K562 (cell line): ENCODE results near the gene KLHL22. TPM values are rescaled to one million over a fixed set of nuclear protein-coding genes. Genes with fewer than 3 reads are reported as not detected.
"Not testable (repeated sequence)": the region's sequence is repeated elsewhere in the genome, so short reads cannot be mapped to it uniquely, and the experiment has no call there.

Experiments used
- ATAC-seq: fragments of 200-7000 bp; cut with Tn5 transposase; 3 replicates; pipeline ENCODE4 v1.9.1; 2020; ENCODE audit warnings: moderate library complexity
- BruUV-seq: library from RNA; stranded (reverse); fragments of 400-500 nt; replicated peaks from 2 replicates; lab custom pipeline; 2021; lab: Mats Ljungman, UMichigan
- CTCF ChIA-PET: fragments of 300-600 bp; formaldehyde crosslinking; extraction: SDS; loops from one replicate; lab custom pipeline; 2021; ENCODE audit warnings: low intra/inter-chr PET ratio; lab: Yijun Ruan, JAX
- POLR2A ChIA-PET: fragments of 300-600, 350-650 bp; sonication (Branson Sonifier 250); formaldehyde crosslinking; extraction: SDS; loops from one replicate; lab custom pipeline; 2021; ENCODE audit warnings: antibody characterized with exemption, inconsistent platforms; lab: Yijun Ruan, JAX
- DNase-seq, 4 experiments: peaks; one replicate each; pipeline versions ENCODE4 v3.0.0 to v3.0.0-alpha.2; 2011 to 2018; ENCODE audit warnings: low spot score in 3 of 4, mixed read lengths in 3 of 4; ENCODE audit errors: extremely low read depth in 1 of 4
- FAIRE-seq: peaks from 2 replicates; lab custom pipeline; 2011; peaks lifted over from hg19 to GRCh38; lab: Jason Lieb, UNC
- H2AFZ ChIP-seq: 2 replicates; pipeline ENCODE4 v1.6.0; 2011; ENCODE audit warnings: low read depth, low read length, control low read depth, inconsistent platforms
- H3K27ac ChIP-seq: fragments of 200-600 bp; 3 replicates; pipeline ENCODE4 v1.8.0; 2011; ENCODE audit warnings: low read depth, mild to moderate bottlenecking, control low read depth, inconsistent platforms, low read length, moderate library complexity, mixed read lengths; ENCODE audit errors: extremely low read depth
- H3K27me3 ChIP-seq, 2 experiments: fragments of 300-600 bp in 1 of 2; 2 replicates in 1 of 2; 3 replicates in 1 of 2; pipeline versions ENCODE4 v1.6.0 to v1.8.0; 2011; ENCODE audit warnings: inconsistent platforms in 2 of 2, low read length in 2 of 2, mild to moderate bottlenecking in 1 of 2, mixed read lengths in 1 of 2, moderate library complexity in 1 of 2; ENCODE audit not compliant: control insufficient read depth in 2 of 2, insufficient read depth in 2 of 2
- H3K36me3 ChIP-seq: fragments of 300-600 bp; 3 replicates; pipeline ENCODE4 v1.8.0; 2011; ENCODE audit warnings: mild to moderate bottlenecking, low read length, inconsistent platforms; ENCODE audit not compliant: control insufficient read depth, insufficient read depth
- H3K4me1 ChIP-seq, 2 experiments: fragments of 200-600 bp in 1 of 2; replicated peaks in 1 of 2; 2 replicates in 1 of 2; 3 replicates in 1 of 2; pipeline versions ENCODE4 v1.5.1 to v1.8.0; 2011; ENCODE audit warnings: inconsistent platforms in 2 of 2, low read length in 2 of 2, mild to moderate bottlenecking in 1 of 2, mixed read lengths in 1 of 2, moderate library complexity in 1 of 2; ENCODE audit not compliant: control insufficient read depth in 2 of 2, insufficient read depth in 2 of 2
- H3K4me2 ChIP-seq: 2 replicates; pipeline ENCODE4 v1.6.1; 2011; ENCODE audit warnings: low read length, control low read depth, inconsistent platforms, mixed read lengths; ENCODE audit not compliant: insufficient read depth
- H3K4me3 ChIP-seq: fragments of 200-600 bp; sonication (generic), shearing (Covaris generic); 2 replicates; pipeline ENCODE4 v1.5.1; 2016; ENCODE audit warnings: control low read depth, inconsistent platforms
- H3K79me2 ChIP-seq: fragments of 200-600 bp; 3 replicates; pipeline ENCODE4 v1.8.0; 2011; ENCODE audit warnings: low read length, inconsistent platforms; ENCODE audit not compliant: control insufficient read depth, insufficient read depth
- H3K9ac ChIP-seq, 2 experiments: 2 replicates each; pipeline versions ENCODE4 v1.6.0 to v1.6.1; 2011; ENCODE audit warnings: low read depth in 2 of 2, low read length in 2 of 2, control low read depth in 1 of 2, inconsistent platforms in 1 of 2, mild to moderate bottlenecking in 1 of 2, mixed read lengths in 1 of 2; ENCODE audit not compliant: insufficient read depth in 1 of 2
- H3K9me1 ChIP-seq: one replicate; pipeline ENCODE4 v1.6.0; 2011; ENCODE audit warnings: inconsistent platforms, mild to moderate bottlenecking, low read length, moderate library complexity; ENCODE audit not compliant: control insufficient read depth, insufficient read depth
- H3K9me3 ChIP-seq: replicated peaks from 2 replicates; pipeline ENCODE4 v1.5.1; 2011; ENCODE audit warnings: low read depth, low read length, inconsistent platforms; ENCODE audit not compliant: control insufficient read depth, insufficient read depth
- H4K20me1 ChIP-seq: replicated peaks from 2 replicates; pipeline ENCODE4 v1.6.1; 2011; ENCODE audit warnings: low read length, inconsistent platforms, mixed read lengths; ENCODE audit not compliant: control insufficient read depth, insufficient read depth
- BRCA1 ChIP-seq, 2 experiments: fragments of 450-650 bp in 1 of 2; sonication (generic) in 1 of 2; formaldehyde crosslinking in 1 of 2; IDR thresholded peaks; 2 replicates each; pipeline versions ENCODE4 v1.5.0 to v1.6.1; 2017 to 2020; ENCODE audit warnings: mild to moderate bottlenecking in 1 of 2, missing genetic modification reagents in 1 of 2
- CAMTA2 ChIP-seq: fragments of 250-450 bp; sonication (Bioruptor Pico); conservative IDR thresholded peaks from 2 replicates; pipeline ENCODE4 v1.5.1; 2022
- CBFB ChIP-seq: sonication (generic); formaldehyde crosslinking; IDR thresholded peaks from 2 replicates; pipeline ENCODE4 v1.4.0; 2020; ENCODE audit warnings: mild to moderate bottlenecking, missing genetic modification reagents
- ELF4 ChIP-seq: fragments of 450-650 bp; formaldehyde crosslinking; IDR thresholded peaks from 2 replicates; pipeline ENCODE4 v1.4.0; 2022; ENCODE audit warnings: missing genetic modification characterization
- IRF2 ChIP-seq: sonication (generic); formaldehyde crosslinking; IDR thresholded peaks from 2 replicates; pipeline ENCODE4 v1.8.1; 2022; ENCODE audit warnings: mild to moderate bottlenecking, missing genetic modification reagents
- NONO ChIP-seq, 2 experiments: fragments of 200-400 bp in 1 of 2; fragments of 450-650 bp in 1 of 2; formaldehyde crosslinking in 1 of 2; IDR thresholded peaks; 2 replicates each; pipeline ENCODE4 v1.6.1; 2017; ENCODE audit warnings: low read depth in 2 of 2, mild to moderate bottlenecking in 2 of 2, moderate library complexity in 2 of 2, low read length in 1 of 2
- NR4A1 ChIP-seq, 2 experiments: fragments of 250-450 bp in 1 of 2; fragments of 450-650 bp in 1 of 2; sonication (Bioruptor Pico) in 1 of 2; IDR thresholded peaks; 2 replicates each; pipeline versions ENCODE4 v1.4.0 to v1.6.1; 2016 to 2020; ENCODE audit warnings: mild to moderate bottlenecking in 2 of 2, missing compliant biosample characterization in 1 of 2, missing genetic modification characterization in 1 of 2, moderate library complexity in 1 of 2
- POLR2AphosphoS2 ChIP-seq: IDR thresholded peaks from 2 replicates; pipeline ENCODE4 v1.6.1; 2012; ENCODE audit warnings: low read length, improper control_type of control experiment
- ZNF408 ChIP-seq: fragments of 250-450 bp; sonication (Bioruptor Pico); IDR thresholded peaks from 2 replicates; pipeline ENCODE4 v1.4.0; 2020; ENCODE audit warnings: low read depth, mild to moderate bottlenecking, moderate library complexity
- ZSCAN32 ChIP-seq: fragments of 450-650 bp; formaldehyde crosslinking; IDR thresholded peaks from 2 replicates; pipeline ENCODE4 v1.4.0; 2020; ENCODE audit warnings: mild to moderate bottlenecking, moderate library complexity
- WGBS: fragments of 100-300 bp; shearing (Covaris generic); methylation state at CpG from one replicate; pipeline ENCODE4 v1.1.6; 2016; ENCODE audit warnings: low coverage, mixed read lengths; ENCODE audit not compliant: insufficient coverage; ENCODE audit errors: missing lambda C conversion rate; 5-methylcytosine and 5-hydroxymethylcytosine counted together
- in situ Hi-C: fragments of 300-500 bp; cut with MboI; formaldehyde crosslinking; loops from 4 replicates; pipeline ENCODE4 v1.15.0; 2018; ENCODE audit warnings: inconsistent platforms, mixed read lengths
- intact Hi-C: fragments of 100-400 bp; cut with micrococcal nuclease; formaldehyde crosslinking; loops from 2 replicates; pipeline ENCODE4 v1.14.2; 2022
- polyA plus RNA-seq, 8 experiments: library from polyadenylated mRNA; depleted of rRNA in 4 of 8; stranded (reverse) in 5 of 8; unstranded in 3 of 8; fragments of >200 nt; fragmentation: Nextera tagmentation in 2 of 8; fragmentation: Illumina TruSeq in 1 of 8; extraction: Ambion mirVana in 2 of 8; extraction: Trizol in 1 of 8; gene quantifications; 2 replicates each; pipeline versions ENCODE4 v1.2.1 to v1.2.3, GENCODE V29; 2011 to 2014; ENCODE audit warnings: inconsistent platforms in 1 of 8, missing spikeins in 1 of 8
- total RNA-seq, 7 experiments: library from RNA; depleted of rRNA in 6 of 7; stranded (reverse); fragments of >200 nt in 6 of 7; fragmentation: Illumina TruSeq in 2 of 7; extraction: Trizol in 2 of 7; gene quantifications; 2 replicates each; pipeline versions ENCODE4 v1.2.1 to v1.2.3, GENCODE V29; 2011 to 2021; ENCODE audit warnings: low replicate concordance in 1 of 7
- TF ChIP-seq, protein P1 (sequence below): fragments of 250-450 bp; sonication (Bioruptor Pico); IDR thresholded peaks from 2 replicates; pipeline ENCODE4 v1.4.0; 2020; ENCODE audit warnings: borderline replicate concordance
- TF ChIP-seq, protein P2 (sequence below): sonication (generic); formaldehyde crosslinking; IDR thresholded peaks from 2 replicates; pipeline ENCODE4 v1.8.0; 2022; ENCODE audit warnings: mild to moderate bottlenecking, missing genetic modification reagents

The KLHL22 gene
- total and polyA plus RNA-seq, 9 of the 15 experiments (the other 6 are each of a cell fraction or from before 2014, with no cell fraction given) = 1.3 to 25.6 (median 15.2) TPM

DNA sequence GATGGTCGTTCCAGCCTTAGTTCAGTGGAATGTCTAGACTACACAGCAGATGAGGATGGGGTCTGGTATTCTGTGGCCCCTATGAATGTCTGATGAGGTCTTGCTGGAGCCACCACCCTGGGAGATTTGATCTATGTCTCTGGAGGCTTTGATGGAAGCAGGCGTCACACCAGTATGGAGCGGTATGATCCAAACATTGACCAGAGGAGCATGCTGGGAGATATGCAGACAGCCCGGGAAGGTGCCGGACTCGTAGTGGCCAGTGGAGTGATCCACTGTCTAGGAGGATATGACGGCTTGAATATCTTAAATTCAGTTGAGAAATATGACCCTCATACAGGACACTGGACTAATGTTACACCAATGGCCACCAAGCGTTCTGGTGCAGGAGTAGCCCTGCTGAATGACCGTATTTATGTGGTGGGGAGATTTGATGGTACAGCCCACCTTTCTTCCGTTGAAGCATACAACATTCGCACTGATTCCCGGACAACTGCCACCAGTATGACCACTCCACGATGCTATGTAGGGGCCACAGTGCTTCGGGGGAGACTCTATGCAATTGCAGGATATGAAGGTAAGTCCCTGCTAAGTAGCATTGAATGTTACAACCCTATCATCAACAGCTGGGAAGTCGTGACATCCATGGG, 44.3 kb downstream of the KLHL22 start:
- H4K20me1 ChIP-seq; FAIRE-seq; DNase-seq; in situ Hi-C loops; H3K27ac ChIP-seq; H3K36me3 ChIP-seq; H3K9ac ChIP-seq; H3K79me2 ChIP-seq; H3K4me3 ChIP-seq; intact Hi-C loops; H3K4me1 ChIP-seq; H3K9me3 ChIP-seq; H3K9me1 ChIP-seq; BruUV-seq; H3K4me2 ChIP-seq; H2AFZ ChIP-seq; TF ChIP-seq BRCA1 (IDR thresholded peaks at IDR 0.05); NR4A1 (tag; IDR thresholded peaks at IDR 0.05): not testable (repeated sequence)
- POLR2A ChIA-PET = interaction anchor here (0.5 to 6.8 kb wide), 2 partner anchors 17 to 21 kb away, joined by 3 to 46 read pairs; no protein-coding TSS in a partner anchor
- peaks cover 26 to 39% of the 10 kb centered on the region in 2 experiments; a peak in 4 of 5 replicates for H3K27me3 ChIP-seq
- WGBS = 7% methylated on average over 15 of the region's 15 CpGs
- ATAC-seq = peak; percentile 62
- CTCF ChIA-PET = interaction anchor here (6.9 kb wide), 1 partner anchor 32 kb away, joined by 195 read pairs; no protein-coding TSS in a partner anchor
- TF ChIP-seq, protein P1, sequence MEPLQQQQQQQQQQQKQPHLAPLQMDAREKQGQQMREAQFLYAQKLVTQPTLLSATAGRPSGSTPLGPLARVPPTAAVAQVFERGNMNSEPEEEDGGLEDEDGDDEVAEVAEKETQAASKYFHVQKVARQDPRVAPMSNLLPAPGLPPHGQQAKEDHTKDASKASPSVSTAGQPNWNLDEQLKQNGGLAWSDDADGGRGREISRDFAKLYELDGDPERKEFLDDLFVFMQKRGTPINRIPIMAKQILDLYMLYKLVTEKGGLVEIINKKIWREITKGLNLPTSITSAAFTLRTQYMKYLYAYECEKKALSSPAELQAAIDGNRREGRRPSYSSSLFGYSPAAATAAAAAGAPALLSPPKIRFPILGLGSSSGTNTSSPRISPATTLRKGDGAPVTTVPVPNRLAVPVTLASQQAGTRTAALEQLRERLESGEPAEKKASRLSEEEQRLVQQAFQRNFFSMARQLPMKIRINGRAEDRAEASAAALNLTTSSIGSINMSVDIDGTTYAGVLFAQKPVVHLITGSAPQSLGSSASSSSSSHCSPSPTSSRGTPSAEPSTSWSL = 0 out of 2 replicates have a peak, but pooled peaks have one; percentile 10
- TF ChIP-seq ZSCAN32 = 0 out of 2 replicates have a peak, but pooled peaks have one; percentile 20
- TF ChIP-seq, protein P2, sequence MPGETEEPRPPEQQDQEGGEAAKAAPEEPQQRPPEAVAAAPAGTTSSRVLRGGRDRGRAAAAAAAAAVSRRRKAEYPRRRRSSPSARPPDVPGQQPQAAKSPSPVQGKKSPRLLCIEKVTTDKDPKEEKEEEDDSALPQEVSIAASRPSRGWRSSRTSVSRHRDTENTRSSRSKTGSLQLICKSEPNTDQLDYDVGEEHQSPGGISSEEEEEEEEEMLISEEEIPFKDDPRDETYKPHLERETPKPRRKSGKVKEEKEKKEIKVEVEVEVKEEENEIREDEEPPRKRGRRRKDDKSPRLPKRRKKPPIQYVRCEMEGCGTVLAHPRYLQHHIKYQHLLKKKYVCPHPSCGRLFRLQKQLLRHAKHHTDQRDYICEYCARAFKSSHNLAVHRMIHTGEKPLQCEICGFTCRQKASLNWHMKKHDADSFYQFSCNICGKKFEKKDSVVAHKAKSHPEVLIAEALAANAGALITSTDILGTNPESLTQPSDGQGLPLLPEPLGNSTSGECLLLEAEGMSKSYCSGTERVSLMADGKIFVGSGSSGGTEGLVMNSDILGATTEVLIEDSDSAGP (CRISPR knock-in tag) = 0 out of 2 replicates have a peak, but pooled peaks have one; percentile 44
- TF ChIP-seq ZNF408 (CRISPR knock-in tag) = 0 out of 2 replicates have a peak, but pooled peaks have one; percentile 22
- 0 out of 2 replicates have a peak, but pooled peaks have one; percentile 80 for TF ChIP-seq BRCA1 (CRISPR knock-in tag; IDR thresholded peaks at IDR 0.05)
- 0 out of 2 replicates have a peak, but pooled peaks have one; percentile 68 for TF ChIP-seq CBFB
- TF ChIP-seq POLR2AphosphoS2 = peak; percentile 29; the same call in 1 of the 2 replicates
- TF ChIP-seq ELF4 = 0 out of 2 replicates have a peak, but pooled peaks have one; percentile 27
- 0 out of 2 replicates have a peak, but pooled peaks have one; percentile 58 for TF ChIP-seq CAMTA2
- 0 out of 4 replicates have a peak, but pooled peaks of 1 of the 2 experiments have one; percentile 41 for TF ChIP-seq NONO (IDR thresholded peaks at IDR 0.05; ENCODE audit: low read depth in 2 of 2, low read length in 1 of 2)
- 0 out of 2 replicates have a peak, but pooled peaks have one; percentile 72 for TF ChIP-seq IRF2 (CRISPR knock-in tag)
- peak; percentile 17; the same call in 1 of the 2 replicates for TF ChIP-seq NR4A1 (CRISPR knock-in tag; IDR thresholded peaks at IDR 0.05)
